NCI-H460 (cell line): ENCODE data around the gene BRDT. TPM values are rescaled to one million over a fixed set of nuclear protein-coding genes. Genes with fewer than 3 reads are reported as not detected.
A peak's percentile ranks its signal among the peaks of the same experiment; 100 is the strongest.
"Not testable (repeated sequence)": the region's sequence is repeated elsewhere in the genome, so short reads cannot be mapped to it uniquely, and the experiment has no call there.

Source experiments
- DNase-seq: peaks from one replicate; pipeline ENCODE4 v3.0.0-alpha.2; 2016; ENCODE audit warnings: low read depth; ENCODE audit errors: extremely low read depth
- total RNA-seq: library from RNA; depleted of rRNA; stranded (reverse); fragments of >200 nt; shearing (Covaris generic); gene quantifications from 2 replicates; pipeline ENCODE4 v1.2.3, GENCODE V29; 2014

The BRDT gene
- total RNA-seq, 1 experiment from 2014 or later, result not detected

- DNase-seq, result no peak
Observed at GRCh38 chr1:91981996-91982609, 32.9 kb downstream of the BRDT start.

- DNase-seq, result no peak
Observed at GRCh38 chr1:91993256-91993655, 44.1 kb downstream of the BRDT start.

GRCh38 chr1:91997607-91998195, 48.5 kb downstream of the BRDT start:
- peak; percentile 43 for DNase-seq

GRCh38 chr1:92004129-92004528, 54.9 kb downstream of the BRDT start:
- DNase-seq, result no peak

- no peak for DNase-seq
Observed at GRCh38 chr1:92013923-92014322, 64.7 kb downstream of the BRDT start.

GRCh38 chr1:92016720-92017316, 67.6 kb downstream of the BRDT start:
- DNase-seq, result no peak

- DNase-seq, result no peak
Observed at GRCh38 chr1:92017656-92018055, 68.5 kb downstream of the BRDT start.

GRCh38 chr1:92026042-92026441, 76.8 kb downstream of the BRDT start:
- not testable (repeated sequence) for DNase-seq

GRCh38 chr1:92026806-92027205, 77.6 kb downstream of the BRDT start:
- no peak for DNase-seq

GRCh38 chr1:92029241-92029922, 80.2 kb downstream of the BRDT start:
- no peak for DNase-seq

GRCh38 chr1:92030656-92031107, 81.5 kb downstream of the BRDT start:
- DNase-seq, result no peak

- no peak for DNase-seq
Observed at GRCh38 chr1:92031281-92032110, 82.3 kb downstream of the BRDT start.

GRCh38 chr1:92037400-92037799, 88.2 kb downstream of the BRDT start:
- DNase-seq, result no peak

GRCh38 chr1:92038695-92039346, 89.6 kb downstream of the BRDT start:
- DNase-seq, result no peak

GRCh38 chr1:92040971-92041370, 91.8 kb downstream of the BRDT start:
- DNase-seq, result no peak

- no peak for DNase-seq
Observed at GRCh38 chr1:92043621-92044020, 94.4 kb downstream of the BRDT start.

- no peak for DNase-seq
Observed at GRCh38 chr1:92045766-92046495, 96.7 kb downstream of the BRDT start.

- no peak for DNase-seq
Observed at GRCh38 chr1:92051948-92052347, 102.7 kb downstream of the BRDT start.
